HepG2 (cell line): ENCODE data around the gene RAB34. TPM values are rescaled to one million over a fixed set of nuclear protein-coding genes. Genes with fewer than 3 reads are reported as not detected.
A peak's percentile ranks its signal among the peaks of the same experiment; 100 is the strongest.
"Not testable (repeated sequence)": the region's sequence is repeated elsewhere in the genome, so short reads cannot be mapped to it uniquely, and the experiment has no call there.

ENCODE experiments used
- ATAC-seq: fragments of 200-7000 bp; cut with Tn5 transposase; 3 replicates; pipeline ENCODE4 v1.9.1; 2020; ENCODE audit warnings: mild to moderate bottlenecking, moderate library complexity
- BruUV-seq: library from RNA; stranded (reverse); fragments of 400-500 nt; replicated peaks from 2 replicates; lab custom pipeline; 2021; lab: Mats Ljungman, UMichigan
- CTCF ChIA-PET: fragments of 300-600 bp; formaldehyde crosslinking; extraction: SDS; loops from one replicate; lab custom pipeline; 2021; ENCODE audit warnings: low total read pairs, inconsistent platforms, low intra/inter-chr PET ratio; lab: Yijun Ruan, JAX
- POLR2A ChIA-PET: fragments of 350-600 bp; sonication (Branson Sonifier 250); formaldehyde crosslinking; loops from one replicate; lab custom pipeline; 2020; ENCODE audit warnings: antibody characterized with exemption, inconsistent platforms; lab: Yijun Ruan, JAX
- DNase-seq: peaks from one replicate; pipeline ENCODE4 v3.0.0-alpha.2; 2015; ENCODE audit warnings: low spot score
- FAIRE-seq: peaks from 3 replicates; lab custom pipeline; 2011; peaks lifted over from hg19 to GRCh38; lab: Jason Lieb, UNC
- H2AFZ ChIP-seq: one replicate; pipeline ENCODE4 v1.6.1; 2011; ENCODE audit warnings: low read length, inconsistent platforms
- H3K27ac ChIP-seq: fragments of 300-600 bp; 3 replicates; pipeline ENCODE4 v1.8.0; 2011; ENCODE audit warnings: mixed run types, mild to moderate bottlenecking, mixed read lengths, low read length, inconsistent platforms; ENCODE audit not compliant: insufficient read depth; ENCODE audit errors: extremely low read length
- H3K27me3 ChIP-seq, 2 experiments: fragments of 200-600 bp in 1 of 2; 2 replicates in 1 of 2; 3 replicates in 1 of 2; pipeline versions ENCODE4 v1.6.0 to v1.8.0; 2011; ENCODE audit warnings: low read length in 2 of 2, mild to moderate bottlenecking in 2 of 2, moderate library complexity in 2 of 2, inconsistent platforms in 1 of 2; ENCODE audit not compliant: insufficient read depth in 2 of 2, control insufficient read depth in 1 of 2
- H3K36me3 ChIP-seq, 2 experiments: fragments of 200-600 bp in 1 of 2; replicated peaks in 1 of 2; 2 replicates in 1 of 2; 3 replicates in 1 of 2; pipeline versions ENCODE4 v1.5.1 to v1.8.0; 2011; ENCODE audit warnings: low read length in 2 of 2, inconsistent platforms in 1 of 2; ENCODE audit not compliant: insufficient read depth in 2 of 2, control insufficient read depth in 1 of 2
- H3K4me1 ChIP-seq: 2 replicates; pipeline ENCODE4 v1.5.1; 2012; ENCODE audit warnings: low read length, inconsistent platforms; ENCODE audit not compliant: insufficient read depth
- H3K4me2 ChIP-seq: 2 replicates; pipeline ENCODE4 v1.6.0; 2011; ENCODE audit warnings: low read depth, low read length, inconsistent platforms
- H3K4me3 ChIP-seq, 3 experiments: fragments of 200-600 bp in 1 of 3; sonication (generic), shearing (Covaris generic) in 1 of 3; replicated peaks in 1 of 3; 2 replicates each; pipeline ENCODE4 v1.5.1; 2011 to 2016; ENCODE audit warnings: low read length in 3 of 3, inconsistent platforms in 2 of 3, low read depth in 2 of 3, mild to moderate bottlenecking in 2 of 3, control low read depth in 1 of 3, mixed read lengths in 1 of 3; ENCODE audit not compliant: insufficient read depth in 1 of 3
- H3K79me2 ChIP-seq: one replicate; pipeline ENCODE4 v1.6.1; 2011; ENCODE audit warnings: low read length, inconsistent platforms; ENCODE audit not compliant: insufficient read depth
- H3K9ac ChIP-seq: 2 replicates; pipeline ENCODE4 v1.6.0; 2011; ENCODE audit warnings: mild to moderate bottlenecking, low read depth, low read length, inconsistent platforms; ENCODE audit not compliant: insufficient read depth
- H3K9me3 ChIP-seq: 2 replicates; pipeline ENCODE4 v1.5.1; 2012; ENCODE audit warnings: mild to moderate bottlenecking, low read length
- H4K20me1 ChIP-seq: 2 replicates; pipeline ENCODE4 v1.6.0; 2011; ENCODE audit warnings: inconsistent platforms, mild to moderate bottlenecking, low read length, moderate library complexity; ENCODE audit not compliant: insufficient read depth
- GATAD1 ChIP-seq: IDR thresholded peaks from 2 replicates; pipeline ENCODE4 v1.6.1; 2016; ENCODE audit warnings: missing genetic modification reagents, missing compliant biosample characterization
- KMT2A ChIP-seq: sonication (generic); formaldehyde crosslinking; IDR thresholded peaks from 2 replicates; pipeline ENCODE4 v1.4.0; 2020; ENCODE audit warnings: missing genetic modification reagents
- RBFOX2 ChIP-seq: fragments of 200-400 bp; formaldehyde crosslinking; IDR thresholded peaks from 2 replicates; pipeline ENCODE4 v1.6.1; 2017; ENCODE audit warnings: low read depth, mild to moderate bottlenecking, low read length
- WGBS: methylation state at CpG from one replicate; pipeline ENCODE4 v1.1.6; 2017; ENCODE audit warnings: low lambda C conversion rate; 5-methylcytosine and 5-hydroxymethylcytosine counted together
- in situ Hi-C: cut with HindIII; loops from 2 replicates; pipeline ENCODE4 v1.10.0; 2017; ENCODE audit warnings: low pct_unique_long_range_greater_than_20kb; ENCODE audit not compliant: extremely low pct_ligation_motif_present
- intact Hi-C: fragments of 100-400 bp; cut with micrococcal nuclease; formaldehyde crosslinking; loops from one replicate; pipeline ENCODE4 v1.10.0; 2022; ENCODE audit not compliant: unreplicated experiment
- polyA plus RNA-seq, 8 experiments: library from polyadenylated mRNA; depleted of rRNA in 3 of 8; stranded (reverse) in 7 of 8; unstranded in 1 of 8; fragments of >200 nt; fragmentation: Illumina TruSeq in 4 of 8; extraction: Trizol in 4 of 8; gene quantifications; 2 replicates each; pipeline versions ENCODE4 v1.2.1 to v1.2.3, GENCODE V29; 2011 to 2016; ENCODE audit warnings: low read depth in 4 of 8, missing spikeins in 1 of 8, mixed read lengths in 1 of 8; ENCODE audit not compliant: insufficient read depth in 1 of 8
- total RNA-seq, 5 experiments: library from RNA; depleted of rRNA; stranded (reverse); fragments of >200 nt; fragmentation: Illumina TruSeq; extraction: Trizol; gene quantifications; 2 replicates each; pipeline ENCODE4 v1.2.3, GENCODE V29; 2016; ENCODE audit warnings: low read depth in 1 of 5
- TF ChIP-seq, protein P1 (sequence below): sonication (generic); formaldehyde crosslinking; IDR thresholded peaks from 2 replicates; pipeline ENCODE4 v1.9.0; 2021; ENCODE audit warnings: missing genetic modification reagents, mild to moderate bottlenecking, borderline replicate concordance

Gene RAB34
- total and polyA plus RNA-seq, 2 of the 13 experiments (the other 11 are each of a cell fraction or from before 2014, with no cell fraction given) = 0.49 TPM; not detected in 1

DNA sequence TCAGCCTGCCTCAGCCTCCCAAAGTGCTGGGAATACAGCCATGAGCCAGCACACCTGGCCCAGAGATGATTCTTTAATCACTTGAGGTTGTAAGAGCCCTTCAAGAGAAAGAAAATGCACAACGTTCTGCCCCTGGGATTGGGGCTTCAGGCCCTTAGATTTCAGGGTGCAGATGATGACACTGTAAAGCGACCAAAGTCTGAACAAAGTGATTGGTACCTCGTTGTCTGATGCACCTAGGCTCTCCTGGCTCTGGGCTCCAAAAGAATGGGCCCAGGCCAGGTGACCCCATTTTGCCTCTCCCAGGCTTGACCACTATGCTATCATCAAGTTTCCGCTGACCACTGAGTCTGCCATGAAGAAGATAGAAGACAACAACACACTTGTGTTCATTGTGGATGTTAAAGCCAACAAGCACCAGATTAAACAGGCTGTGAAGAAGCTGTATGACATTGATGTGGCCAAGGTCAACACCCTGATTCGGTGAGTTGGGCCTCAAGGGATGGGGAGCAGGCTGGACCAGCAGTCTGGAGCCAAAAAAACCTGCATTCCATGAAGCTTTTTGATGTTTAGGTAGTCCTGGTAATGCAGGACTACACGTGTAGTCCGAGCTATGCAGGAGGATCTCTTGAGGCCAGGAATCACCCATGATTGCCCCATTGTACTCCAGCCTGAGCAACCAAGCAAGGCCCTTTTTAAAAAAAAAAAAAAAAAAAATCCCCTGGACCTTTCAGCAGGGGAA lies 4.9 kb upstream of the RAB34 start (continued):
- TF ChIP-seq, protein P1, sequence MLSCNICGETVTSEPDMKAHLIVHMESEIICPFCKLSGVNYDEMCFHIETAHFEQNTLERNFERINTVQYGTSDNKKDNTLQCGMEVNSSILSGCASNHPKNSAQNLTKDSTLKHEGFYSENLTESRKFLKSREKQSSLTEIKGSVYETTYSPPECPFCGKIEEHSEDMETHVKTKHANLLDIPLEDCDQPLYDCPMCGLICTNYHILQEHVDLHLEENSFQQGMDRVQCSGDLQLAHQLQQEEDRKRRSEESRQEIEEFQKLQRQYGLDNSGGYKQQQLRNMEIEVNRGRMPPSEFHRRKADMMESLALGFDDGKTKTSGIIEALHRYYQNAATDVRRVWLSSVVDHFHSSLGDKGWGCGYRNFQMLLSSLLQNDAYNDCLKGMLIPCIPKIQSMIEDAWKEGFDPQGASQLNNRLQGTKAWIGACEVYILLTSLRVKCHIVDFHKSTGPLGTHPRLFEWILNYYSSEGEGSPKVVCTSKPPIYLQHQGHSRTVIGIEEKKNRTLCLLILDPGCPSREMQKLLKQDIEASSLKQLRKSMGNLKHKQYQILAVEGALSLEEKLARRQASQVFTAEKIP = no peak

DNA sequence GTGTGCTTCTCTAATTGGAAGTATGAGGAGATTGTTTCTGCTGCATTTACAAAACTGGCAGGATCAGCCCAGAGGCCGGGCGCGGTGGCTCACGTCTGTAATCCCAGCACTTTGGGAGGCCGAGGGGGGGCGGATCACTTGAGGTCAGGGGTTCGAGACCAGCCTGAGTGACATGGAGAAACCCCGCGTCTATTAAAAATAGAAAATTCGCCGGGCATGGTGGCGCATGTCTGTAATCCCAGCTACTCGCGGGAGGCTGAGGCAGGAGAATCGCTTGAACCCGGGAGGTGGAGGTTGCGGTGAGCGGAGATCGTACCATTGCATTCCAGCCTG lies 3.3 kb upstream of the RAB34 start:
- Histone ChIP-seq H3K79me2 (peaks cover 40% of the 10 kb centered on the region), H3K4me1 (peaks cover 60% of the 10 kb centered on the region)

More for the DNA sequence above, 3.3 kb upstream of the RAB34 start:
- H2AFZ ChIP-seq, DNase-seq, H3K27me3 ChIP-seq, FAIRE-seq, CTCF ChIA-PET, in situ Hi-C loops, H3K9me3 ChIP-seq, BruUV-seq, ATAC-seq: not testable (repeated sequence)
- WGBS = 6% methylated on average over 19 of the region's 19 CpGs
- POLR2A ChIA-PET = interaction anchor here (1.8 to 4.2 kb wide), 5 partner anchors 14 to 180 kb away, joined by 7 to 220 read pairs (median 42); partner anchors contain the start of genes PROCA1, SDF2, SUPT6H and TRAF4
- Histone ChIP-seq H3K27ac (peak overlapping the region; percentile 89), H4K20me1 (peaks cover 42% of the 10 kb centered on the region), H3K36me3 (peaks cover 8 to 38% of the 10 kb centered on the region in 2 experiments; a peak in 4 of 5 replicates), H3K4me2 (peak overlapping the region; percentile 96), H3K4me3 (peak overlapping the region; percentile 81 to 97 (median 96)), H3K9ac (peak overlapping the region; percentile 98)
- TF ChIP-seq GATAD1 (CRISPR knock-in tag) = 0 out of 2 replicates have a peak, but pooled peaks have one; percentile 3
- 0 out of 2 replicates have a peak, but pooled peaks have one; percentile 38 for TF ChIP-seq RBFOX2
- TF ChIP-seq KMT2A = 0 out of 2 replicates have a peak, but pooled peaks have one; percentile 1
- intact Hi-C loops = loop anchor here (5.0 kb wide), 1 partner anchor 74 kb away; the partner anchor contains the start of gene BLTP2
